Psoas muscle (tissue), 8 donors: ENCODE data around the gene SRRM4. TPM values are rescaled to one million over a fixed set of nuclear protein-coding genes. Genes with fewer than 3 reads are reported as not detected.

Source experiments
- ATAC-seq, 4 donors: fragments of 200-7000 bp; cut with Tn5 transposase; one replicate each; pipeline ENCODE4 v1.9.1; 2020; ENCODE audit warnings: moderate library complexity in 3 of 4, mild to moderate bottlenecking in 2 of 4
- DNase-seq, 2 donors: peaks; one replicate each; pipeline ENCODE4 v3.0.0-alpha.2; 2020
- H3K27ac ChIP-seq: fragments of 200-600 bp; one replicate; pipeline ENCODE4 v1.8.0; 2022
- H3K27me3 ChIP-seq, 3 donors: fragments of 200-600 bp in 1 of 3; one replicate each; pipeline versions ENCODE4 v1.6.1 to v1.8.0; 2013 to 2022; ENCODE audit warnings: low read length in 2 of 3, mild to moderate bottlenecking in 2 of 3, moderate library complexity in 1 of 3; ENCODE audit not compliant: insufficient read depth in 3 of 3
- H3K36me3 ChIP-seq, 2 donors: fragments of 200-600 bp in 1 of 2; one replicate each; pipeline versions ENCODE4 v1.6.1 to v1.8.0; 2013 to 2022; ENCODE audit warnings: low read depth in 1 of 2, mild to moderate bottlenecking in 1 of 2, moderate library complexity in 1 of 2; ENCODE audit not compliant: insufficient read depth in 1 of 2
- H3K4me1 ChIP-seq: fragments of 200-600 bp; one replicate; pipeline ENCODE4 v1.8.0; 2022
- H3K4me3 ChIP-seq: fragments of 200-600 bp; one replicate; pipeline ENCODE4 v1.8.0; 2022; ENCODE audit warnings: mild to moderate bottlenecking
- H3K9me3 ChIP-seq: fragments of 200-600 bp; one replicate; pipeline ENCODE4 v1.8.0; 2022
- WGBS, 3 donors: extraction: QIAGEN DNeasy Blood & Tissue Kit; methylation state at CpG; one replicate each; pipeline versions ENCODE4 v1.1.6 to v1.1.7; 2013; 5-methylcytosine and 5-hydroxymethylcytosine counted together
- intact Hi-C, 2 donors: fragments of 100-400 bp; cut with DNase I; formaldehyde crosslinking; loops; one replicate each; pipeline versions ENCODE4 v1.11.0 to v1.14.2; 2022
- polyA plus RNA-seq, 3 donors: library from polyadenylated mRNA; stranded (reverse); fragments of 200-250 nt; gene quantifications; one replicate each; pipeline ENCODE4 v1.2.3, GENCODE V29; 2013
- total RNA-seq, 4 donors: library from RNA; stranded (reverse); fragmentation: NEBNext Ultra II Directional in 2 of 4; extraction: Animal tissue kit (Norgen Biotek cat#: 25700) in 2 of 4; gene quantifications; one replicate each; pipeline versions ENCODE4 v1.2.1 to v1.2.4, GENCODE V29; 2021 to 2023
- TF ChIP-seq, protein P1 (sequence below): fragments of 200-600 bp; IDR thresholded peaks from one replicate; pipeline ENCODE4 v1.8.0; 2022; ENCODE audit warnings: antibody characterized with exemption
- donor health status: healthy with polysubstance abuse.
- donor health status: DM: no; HTN: no; CAD: no; lungs with moderate emphysema.
- donor health status: Bipolar disorder and iron deficiency.
- donor health status: healthy.
- donor health status: DM: yes; HTN: yes; CAD: no.
- donor health status: DM: no; HTN: no; CAD: no.
- donor health status: DM: no; HTN: no; CAD: no.
- donor health status: DM: yes; HTN: yes; CAD: no.

SRRM4 gene
- total and polyA plus RNA-seq, 7 donors: 0.01 to 0.19 (median 0.09) TPM

DNA sequence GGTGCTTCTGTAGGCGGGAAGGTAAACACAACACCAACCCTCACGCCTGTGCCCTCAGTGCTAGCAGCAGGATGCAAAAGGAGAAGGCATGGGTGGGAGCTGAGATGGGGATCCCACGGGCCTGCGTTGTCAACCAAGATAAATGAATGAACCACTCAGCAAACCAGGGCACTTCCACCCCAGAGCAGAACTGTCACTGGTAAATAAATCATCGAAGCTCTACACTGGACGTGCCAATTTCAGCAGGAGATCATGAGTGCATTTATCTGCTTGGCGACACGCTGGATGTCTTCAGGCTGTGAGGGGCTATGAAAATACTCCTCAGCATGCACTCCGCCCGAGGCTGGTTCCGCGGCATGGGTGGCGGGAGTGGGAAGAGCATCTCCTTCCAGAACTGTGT is 230.5 kb downstream of the SRRM4 start:
- no peak for DNase-seq
- intact Hi-C loops: no loop called here
- WGBS, 3 donors: 75 to 83% (median 77%) methylated on average over 13 of the region's 13 CpGs

More for the DNA sequence above, 230.5 kb downstream of the SRRM4 start:
- Histone ChIP-seq H3K9me3 (no peaks in the 10 kb centered on the region), H3K4me1 (peaks cover 11% of the 10 kb centered on the region), H3K27ac (no peak overlapping the region), H3K4me3 (no peak overlapping the region), H3K36me3 (no peaks in the 10 kb centered on the region), H3K27me3 (no peaks in the 10 kb centered on the region)
- TF ChIP-seq, protein P1, sequence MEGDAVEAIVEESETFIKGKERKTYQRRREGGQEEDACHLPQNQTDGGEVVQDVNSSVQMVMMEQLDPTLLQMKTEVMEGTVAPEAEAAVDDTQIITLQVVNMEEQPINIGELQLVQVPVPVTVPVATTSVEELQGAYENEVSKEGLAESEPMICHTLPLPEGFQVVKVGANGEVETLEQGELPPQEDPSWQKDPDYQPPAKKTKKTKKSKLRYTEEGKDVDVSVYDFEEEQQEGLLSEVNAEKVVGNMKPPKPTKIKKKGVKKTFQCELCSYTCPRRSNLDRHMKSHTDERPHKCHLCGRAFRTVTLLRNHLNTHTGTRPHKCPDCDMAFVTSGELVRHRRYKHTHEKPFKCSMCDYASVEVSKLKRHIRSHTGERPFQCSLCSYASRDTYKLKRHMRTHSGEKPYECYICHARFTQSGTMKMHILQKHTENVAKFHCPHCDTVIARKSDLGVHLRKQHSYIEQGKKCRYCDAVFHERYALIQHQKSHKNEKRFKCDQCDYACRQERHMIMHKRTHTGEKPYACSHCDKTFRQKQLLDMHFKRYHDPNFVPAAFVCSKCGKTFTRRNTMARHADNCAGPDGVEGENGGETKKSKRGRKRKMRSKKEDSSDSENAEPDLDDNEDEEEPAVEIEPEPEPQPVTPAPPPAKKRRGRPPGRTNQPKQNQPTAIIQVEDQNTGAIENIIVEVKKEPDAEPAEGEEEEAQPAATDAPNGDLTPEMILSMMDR: no peak
- no peak for ATAC-seq

Other genes with a start within 250 kb of the SRRM4 start
- gene HSPB8, start 197.4 kb downstream of the SRRM4 start, total RNA-seq: 1,000 to 10,000 TPM in 2 of 4 donors, 100 to 1,000 TPM in 2; 659 to 1,236 (median 1,042) TPM
- 1,000 to 10,000 TPM in 1 of 3 donors, 100 to 1,000 TPM in 2; 398 to 1,629 (median 676) TPM for gene HSPB8, start 197.4 kb downstream of the SRRM4 start, polyA plus RNA-seq